ENCODE measurements around the gene METTL27. TPM values are rescaled to one million over a fixed set of nuclear protein-coding genes. Genes with fewer than 3 reads are reported as not detected.

Gene METTL27
- total RNA-seq, 4 donors from 2014 or later: 2.1 to 20.4 (median 11.7) TPM

GRCh38 chr7:73864981-73865711 is 22.8 kb upstream of the METTL27 start:
- no peak overlapping the region for H3K4me3 ChIP-seq
- H3K9me3 ChIP-seq: no peaks in the 10 kb centered on the region
- TF ChIP-seq POLR2A (IDR thresholded peaks at IDR 0.05): no peak
- TF ChIP-seq CTCF (IDR thresholded peaks at IDR 0.05): no peak
- no peaks in the 10 kb centered on the region for H3K27me3 ChIP-seq
- no peak for DNase-seq
- no peaks in the 10 kb centered on the region for H3K36me3 ChIP-seq
- H3K4me1 ChIP-seq: peaks cover 0 to 14% (median 0%) of the 10 kb centered on the region in 4 donors
- H3K27ac ChIP-seq: no peak overlapping the region

- TF ChIP-seq POLR2A (IDR thresholded peaks at IDR 0.05): no peak
- no peak for TF ChIP-seq CTCF (IDR thresholded peaks at IDR 0.05)
These were observed 19.0 kb upstream of the METTL27 start for GRCh38 chr7:73861305-73861704.

GRCh38 chr7:73860859-73861258 is 18.5 kb upstream of the METTL27 start, which contains the start of gene TMEM270:
TMEM270 (plus strand) TSS chr7:73861159; CDS start chr7:73861195, 36 bp downstream.
- no peak for DNase-seq
- Histone ChIP-seq H3K27me3 (no peaks in the 10 kb centered on the region), H3K9me3 (no peaks in the 10 kb centered on the region), H3K27ac (no peak within 1 kb of the TSS), H3K4me1 (no peaks in the 10 kb centered on the region), H3K36me3 (no peaks in the 10 kb centered on the region), H3K4me3 (no peak within 1 kb of the TSS)
- TF ChIP-seq CTCF (IDR thresholded peaks at IDR 0.05) (no peak), POLR2A (IDR thresholded peaks at IDR 0.05) (no peak)

More at GRCh38 chr7:73861305-73861704, 19.0 kb upstream of the METTL27 start:
- H3K36me3 ChIP-seq: no peaks in the 10 kb centered on the region
- no peaks in the 10 kb centered on the region for H3K9me3 ChIP-seq
- no peak overlapping the region for H3K4me3 ChIP-seq
- H3K27me3 ChIP-seq: no peaks in the 10 kb centered on the region
- no peak overlapping the region for H3K27ac ChIP-seq
- no peak for DNase-seq
- no peaks in the 10 kb centered on the region for H3K4me1 ChIP-seq

- TF ChIP-seq CTCF (IDR thresholded peaks at IDR 0.05) (no peak), POLR2A (IDR thresholded peaks at IDR 0.05) (no peak)
- no peaks in the 10 kb centered on the region for H3K36me3 ChIP-seq
- H3K27me3 ChIP-seq: no peaks in the 10 kb centered on the region
- no peak overlapping the region for H3K4me3 ChIP-seq
- DNase-seq: no peak
- no peaks in the 10 kb centered on the region for H3K9me3 ChIP-seq
- H3K27ac ChIP-seq: no peak overlapping the region
- no peaks in the 10 kb centered on the region for H3K4me1 ChIP-seq
These were observed 16.5 kb upstream of the METTL27 start for GRCh38 chr7:73858807-73859206.

- no peak overlapping the region for H3K27ac ChIP-seq
- no peaks in the 10 kb centered on the region for H3K9me3 ChIP-seq
- no peak for TF ChIP-seq CTCF (IDR thresholded peaks at IDR 0.05)
- TF ChIP-seq POLR2A (IDR thresholded peaks at IDR 0.05): no peak
- H3K4me1 ChIP-seq: peaks cover 0 to 4% (median 0%) of the 10 kb centered on the region in 4 donors
- H3K36me3 ChIP-seq: no peaks in the 10 kb centered on the region
- no peak overlapping the region for H3K4me3 ChIP-seq
- no peak for DNase-seq
- H3K27me3 ChIP-seq: no peaks in the 10 kb centered on the region
These were observed 14.6 kb upstream of the METTL27 start for GRCh38 chr7:73856941-73857340.
